HG03066 (cell line): Measurements from ENCODE around the gene RAMP3.
"Not testable (repeated sequence)": the region's sequence is repeated elsewhere in the genome, so short reads cannot be mapped to it uniquely, and the experiment has no call there.

Experiments used
- ATAC-seq: cut with Tn5 transposase; IDR thresholded peaks from one replicate; pipeline ENCODE4 v1.9.1; 2021; ENCODE audit warnings: low read depth; ENCODE audit not compliant: unreplicated experiment

RAMP3 gene, protein sequence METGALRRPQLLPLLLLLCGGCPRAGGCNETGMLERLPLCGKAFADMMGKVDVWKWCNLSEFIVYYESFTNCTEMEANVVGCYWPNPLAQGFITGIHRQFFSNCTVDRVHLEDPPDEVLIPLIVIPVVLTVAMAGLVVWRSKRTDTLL

DNA sequence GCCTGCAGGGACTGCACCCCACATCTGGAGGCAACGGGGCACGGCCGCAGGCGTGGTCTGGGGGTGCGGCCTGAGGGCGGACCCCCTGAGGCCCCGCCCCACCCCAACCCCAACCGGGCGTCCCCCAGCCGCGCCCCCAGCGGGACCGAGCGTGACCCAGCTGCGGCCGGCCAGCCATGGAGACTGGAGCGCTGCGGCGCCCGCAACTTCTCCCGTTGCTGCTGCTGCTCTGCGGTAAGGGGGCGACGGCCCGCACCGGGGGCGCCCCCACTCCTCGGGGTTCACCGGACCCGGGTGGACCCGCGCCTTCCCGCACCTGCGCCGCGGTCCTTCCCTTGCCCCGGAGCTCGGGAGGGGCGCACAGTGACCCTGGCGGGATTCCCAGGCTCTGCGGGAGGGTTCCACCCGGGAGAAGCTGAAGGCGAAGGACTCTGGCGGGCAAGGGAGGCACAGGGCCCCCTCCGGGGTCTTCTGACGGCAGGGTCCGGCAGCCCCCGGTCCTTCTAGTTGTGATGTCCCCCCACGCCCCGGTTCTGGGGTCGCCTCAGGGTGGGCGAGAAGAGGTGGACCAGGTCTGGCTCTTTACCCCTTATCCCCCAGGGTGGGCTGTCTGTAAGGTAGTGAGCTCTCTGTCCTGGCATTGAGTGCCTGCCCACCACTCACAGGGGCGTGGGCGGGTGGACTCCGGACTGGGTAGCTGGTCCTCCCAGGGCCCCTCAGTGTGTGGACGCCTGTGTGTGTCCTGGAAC lies at the start of gene RAMP3:
Gene RAMP3, plus strand, starts transcription at position 139 of the 749 bp plus-strand sequence. Its CDS starts 38 bp downstream, at position 177.
- no peak for ATAC-seq

DNA sequence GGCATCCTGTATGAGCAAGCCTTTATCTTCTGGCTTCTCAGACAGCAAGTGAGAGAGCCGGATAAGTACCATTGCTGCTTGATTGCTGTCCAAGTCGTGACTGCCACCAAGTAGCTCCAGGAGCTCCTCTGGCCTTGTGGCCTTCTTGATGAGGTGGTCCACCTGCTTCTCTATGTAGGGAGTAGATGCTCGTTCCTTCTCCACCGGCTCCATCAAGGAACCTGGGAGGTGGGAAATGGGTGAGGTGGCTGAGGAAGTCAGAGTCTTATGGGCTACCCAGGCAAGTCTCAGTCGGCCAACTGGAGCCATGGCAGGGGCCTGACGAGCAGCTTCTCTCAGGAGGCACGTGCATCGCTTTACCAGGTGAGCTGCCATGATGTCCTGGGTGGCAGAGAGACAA lies 48.7 kb upstream of the RAMP3 start:
- no peak for ATAC-seq

DNA sequence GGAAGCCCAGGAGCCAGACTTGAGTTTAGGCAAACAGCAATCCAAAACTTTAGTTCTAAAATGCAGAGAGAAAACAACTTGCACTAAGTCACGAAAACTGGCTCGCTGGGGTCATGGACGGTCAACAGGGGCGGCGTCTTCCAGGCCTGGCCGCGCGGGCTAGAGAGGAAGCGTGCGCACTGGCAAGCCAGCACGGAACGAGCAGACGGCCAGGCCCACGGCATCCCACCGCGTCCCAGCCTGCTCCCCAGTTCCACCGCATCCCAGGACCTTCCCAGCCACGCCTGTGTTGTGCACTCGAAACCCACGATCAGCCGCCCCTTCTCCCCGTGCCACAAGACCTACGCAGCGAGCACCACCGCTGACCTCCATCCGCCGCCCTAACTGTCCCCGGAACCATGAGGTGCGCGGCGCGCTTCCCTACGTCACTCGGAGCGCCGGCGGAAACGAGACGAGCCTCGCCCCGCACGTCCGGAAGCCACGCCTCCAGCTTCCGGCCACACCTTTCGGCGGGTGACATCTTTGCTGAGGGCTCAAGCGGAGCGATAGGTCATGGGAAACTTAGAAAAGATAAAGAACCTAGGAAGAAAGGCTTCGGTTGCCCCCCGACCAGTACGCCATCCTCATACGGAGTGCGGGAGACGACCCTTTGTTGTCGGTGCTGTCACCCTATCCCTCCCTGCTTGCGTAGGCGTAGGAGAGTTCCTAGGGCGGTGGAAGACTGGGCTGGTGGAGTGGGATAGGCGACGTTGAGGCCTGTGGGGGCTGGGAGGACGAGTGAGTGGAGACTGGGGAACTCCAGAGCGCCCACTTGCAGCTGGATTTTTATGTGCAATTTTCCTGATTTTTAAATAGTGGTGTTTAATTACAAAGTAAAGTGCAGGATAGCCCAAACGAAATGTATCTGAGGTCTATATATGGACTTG lies 46.0 kb upstream of the RAMP3 start, which contains the start of gene TBRG4:
Gene TBRG4, minus strand, starts transcription at position 400 of the 926 bp plus-strand sequence. CDS start 2,460 bp downstream, outside the sequence.
- peak; percentile 89 for ATAC-seq

DNA sequence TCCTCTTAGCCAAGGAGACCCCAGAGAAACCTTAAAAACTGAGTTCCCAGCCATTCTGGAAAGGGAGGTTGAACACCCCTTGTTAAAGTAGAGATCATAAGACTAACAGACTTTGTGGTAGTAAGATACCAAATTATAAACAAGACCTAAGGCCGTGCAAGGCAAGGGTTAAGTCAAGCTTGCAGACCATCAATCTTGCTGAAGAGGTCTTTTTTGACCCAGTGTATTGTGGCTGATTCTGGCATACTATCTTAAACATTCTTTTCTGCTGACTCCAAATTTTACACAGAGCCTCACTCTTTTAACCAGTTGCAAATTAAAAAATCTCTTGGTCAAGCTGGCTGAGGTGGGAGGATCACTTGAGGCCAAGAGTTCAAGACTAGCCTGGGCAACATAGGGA lies 44.9 kb upstream of the RAMP3 start:
- ATAC-seq, result no peak

DNA sequence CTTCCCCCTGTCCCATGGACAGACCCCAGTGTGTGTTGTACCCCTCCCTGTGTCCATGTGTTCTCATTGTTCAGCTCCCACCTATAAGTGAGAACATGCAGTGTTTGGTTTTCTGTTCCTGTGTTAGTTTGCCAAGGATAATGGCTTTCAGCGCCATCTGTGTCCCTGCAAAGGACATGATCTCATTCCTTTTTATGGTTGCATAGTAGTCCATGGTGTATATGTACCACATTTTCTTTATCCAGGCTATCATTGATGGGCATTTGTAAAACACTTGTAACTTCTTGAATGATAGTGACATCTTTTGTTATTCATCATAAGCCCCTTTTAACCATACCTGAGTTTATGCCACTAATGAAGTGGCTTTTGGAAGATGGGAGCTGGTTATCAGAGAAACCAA lies 43.3 kb upstream of the RAMP3 start:
- not testable (repeated sequence) for ATAC-seq

DNA sequence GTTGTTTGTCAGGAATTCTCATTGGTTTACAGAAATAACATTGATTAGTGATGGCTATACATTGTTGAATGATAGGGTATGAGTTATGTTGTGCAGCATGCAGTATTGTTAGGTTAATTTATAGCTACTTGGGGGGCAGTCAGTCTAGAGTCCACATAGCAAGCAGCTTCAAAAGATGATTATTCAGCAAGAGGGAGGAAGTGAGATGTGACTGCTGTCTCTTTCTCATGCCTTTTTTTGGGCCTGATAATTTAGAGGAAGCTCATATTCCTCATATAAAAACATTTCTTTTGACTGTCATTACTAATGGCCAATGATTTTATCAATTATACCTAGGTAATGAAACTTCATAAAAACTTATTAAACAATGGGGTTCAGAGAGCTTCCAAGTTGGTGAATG lies 42.7 kb upstream of the RAMP3 start:
- no peak for ATAC-seq

DNA sequence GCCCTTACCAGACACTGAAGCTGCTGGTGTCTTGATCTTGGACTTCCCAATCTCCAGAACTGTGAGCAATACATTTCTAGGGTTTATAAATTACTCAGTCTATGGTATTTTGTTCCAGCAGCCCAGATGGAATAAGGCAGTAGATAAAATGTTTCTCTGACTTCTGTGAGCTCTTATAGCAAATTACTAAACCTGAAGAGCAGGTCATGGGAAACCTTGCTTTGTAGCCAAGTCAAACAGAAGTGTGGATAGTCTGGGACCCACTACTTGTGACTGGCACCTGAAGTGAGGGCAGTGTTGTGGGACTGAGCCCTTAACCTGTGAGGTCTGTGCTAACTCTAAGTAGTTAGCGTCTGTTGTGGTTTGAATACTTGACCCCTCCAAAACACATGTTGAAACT lies 41.5 kb upstream of the RAMP3 start:
- no peak for ATAC-seq

DNA sequence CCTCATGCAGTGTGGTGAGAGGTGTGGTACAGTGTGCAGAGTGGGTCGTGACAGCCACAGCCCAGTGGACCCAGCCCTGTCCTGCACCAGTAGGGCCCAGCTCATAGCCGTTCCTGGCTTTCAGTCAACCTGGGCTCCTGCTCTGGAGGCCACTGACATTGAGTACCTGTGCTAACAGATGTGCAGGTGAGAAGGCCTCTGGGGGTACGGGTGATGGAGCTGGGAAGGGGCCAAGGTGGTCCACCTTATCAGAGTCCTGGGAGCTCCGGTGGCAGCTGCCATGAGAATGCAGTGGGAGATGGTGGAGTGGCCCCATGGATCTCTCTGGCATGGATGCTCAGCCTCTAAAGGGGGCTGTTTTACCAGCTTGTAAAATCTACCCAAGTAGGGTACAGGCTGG lies 40.0 kb upstream of the RAMP3 start:
- ATAC-seq, result no peak

DNA sequence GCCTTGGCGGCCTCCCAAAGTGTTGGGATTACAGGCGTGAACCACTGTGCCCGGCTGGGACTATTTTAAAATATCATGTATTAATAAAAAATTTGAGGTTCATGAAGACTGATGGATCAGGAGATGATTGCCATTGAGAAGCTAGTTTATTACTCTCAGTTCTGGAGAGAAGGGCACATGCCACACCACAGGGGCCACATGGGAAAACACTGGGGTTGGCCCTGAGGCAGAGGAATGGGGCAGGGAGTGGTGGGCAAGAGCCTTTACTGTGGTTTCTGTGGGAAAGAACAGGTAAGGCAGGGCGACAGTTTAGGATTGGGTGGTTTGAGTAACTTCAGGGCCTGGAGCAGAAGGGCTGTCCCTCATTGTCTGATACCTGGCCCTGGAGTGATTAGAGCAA lies 39.3 kb upstream of the RAMP3 start:
- ATAC-seq, result no peak

DNA sequence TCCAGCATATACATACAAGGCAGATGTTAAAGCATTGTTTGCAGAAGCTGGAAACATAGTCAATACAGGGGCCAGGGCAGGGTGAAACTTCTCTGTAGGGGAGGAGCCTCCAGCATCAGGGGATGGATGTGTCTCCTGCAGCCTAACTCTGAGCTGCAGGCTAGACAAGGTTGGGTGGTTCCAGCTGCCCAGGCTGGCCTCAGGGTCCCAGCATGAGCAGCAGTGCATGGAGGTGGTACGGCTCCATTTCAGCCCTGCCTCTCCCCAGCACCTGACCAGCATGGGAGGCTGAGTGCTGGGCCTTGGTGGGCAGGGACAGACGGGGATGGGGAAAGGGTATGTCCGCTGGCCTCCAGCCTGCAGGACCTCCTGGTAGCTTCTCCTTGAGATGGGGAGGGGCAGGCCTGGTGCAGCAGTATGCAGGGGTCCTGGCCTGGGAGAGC lies 38.7 kb upstream of the RAMP3 start:
- no peak for ATAC-seq

DNA sequence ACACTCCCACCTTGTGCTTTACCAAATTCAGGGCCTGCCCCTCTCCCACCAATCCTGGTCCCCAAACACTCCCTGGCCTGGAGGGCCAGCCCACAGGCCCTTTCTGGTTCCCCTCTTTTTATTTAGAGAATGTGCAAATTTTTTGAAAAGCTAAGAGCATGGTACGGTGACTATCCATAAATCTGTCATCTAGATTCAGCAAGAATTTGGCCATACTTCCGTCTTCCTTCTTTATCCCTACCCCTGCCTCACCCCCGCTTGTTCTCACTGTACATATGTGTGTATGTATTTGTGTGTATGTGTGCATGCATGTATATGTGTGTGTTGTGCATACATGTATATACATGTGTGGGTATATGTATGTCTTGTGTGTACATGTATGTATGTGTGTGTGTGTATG lies 38.0 kb upstream of the RAMP3 start:
- no peak for ATAC-seq

DNA sequence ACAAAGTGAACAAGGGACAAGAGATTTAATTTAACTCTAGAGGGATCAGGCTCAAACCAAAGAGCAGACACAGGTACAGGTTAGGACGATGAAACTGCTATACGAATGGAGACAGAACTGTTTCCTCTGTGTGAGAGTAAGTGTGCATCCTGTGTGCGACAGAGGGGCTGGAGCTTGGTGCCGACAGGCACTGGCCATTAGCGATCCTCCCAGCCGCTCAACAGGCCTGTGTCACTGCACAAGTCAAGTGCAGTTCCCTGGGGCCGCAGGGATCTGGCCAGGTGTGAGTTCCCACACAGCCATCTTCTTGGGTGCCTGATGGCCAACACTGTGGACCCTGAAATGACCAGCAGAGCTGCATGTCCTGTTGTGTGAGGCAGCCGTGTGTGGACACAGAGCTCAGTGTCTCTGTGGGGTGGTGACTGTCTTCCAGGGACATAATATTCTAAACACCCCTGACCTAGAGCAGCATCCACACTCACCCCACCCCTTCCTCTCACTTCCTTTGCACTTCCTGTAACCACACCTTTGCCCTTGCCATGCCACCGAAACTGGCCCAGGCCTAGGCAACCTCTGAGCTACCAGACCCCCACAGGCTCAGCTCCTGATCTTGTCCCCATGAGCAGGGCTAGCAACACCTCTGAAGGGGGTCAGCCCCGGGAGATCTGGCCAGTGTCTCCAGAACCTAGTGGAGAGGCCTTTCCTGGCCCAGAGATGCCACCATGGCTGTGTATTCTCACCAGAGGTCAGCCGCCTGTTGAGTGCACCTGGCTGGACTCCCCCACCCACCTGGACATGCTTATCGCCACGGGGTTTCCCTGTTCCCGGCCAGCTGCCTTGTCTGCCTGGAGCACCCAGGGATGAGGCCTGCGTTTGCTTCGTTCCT lies 34.4 kb upstream of the RAMP3 start:
- ATAC-seq, result no peak

DNA sequence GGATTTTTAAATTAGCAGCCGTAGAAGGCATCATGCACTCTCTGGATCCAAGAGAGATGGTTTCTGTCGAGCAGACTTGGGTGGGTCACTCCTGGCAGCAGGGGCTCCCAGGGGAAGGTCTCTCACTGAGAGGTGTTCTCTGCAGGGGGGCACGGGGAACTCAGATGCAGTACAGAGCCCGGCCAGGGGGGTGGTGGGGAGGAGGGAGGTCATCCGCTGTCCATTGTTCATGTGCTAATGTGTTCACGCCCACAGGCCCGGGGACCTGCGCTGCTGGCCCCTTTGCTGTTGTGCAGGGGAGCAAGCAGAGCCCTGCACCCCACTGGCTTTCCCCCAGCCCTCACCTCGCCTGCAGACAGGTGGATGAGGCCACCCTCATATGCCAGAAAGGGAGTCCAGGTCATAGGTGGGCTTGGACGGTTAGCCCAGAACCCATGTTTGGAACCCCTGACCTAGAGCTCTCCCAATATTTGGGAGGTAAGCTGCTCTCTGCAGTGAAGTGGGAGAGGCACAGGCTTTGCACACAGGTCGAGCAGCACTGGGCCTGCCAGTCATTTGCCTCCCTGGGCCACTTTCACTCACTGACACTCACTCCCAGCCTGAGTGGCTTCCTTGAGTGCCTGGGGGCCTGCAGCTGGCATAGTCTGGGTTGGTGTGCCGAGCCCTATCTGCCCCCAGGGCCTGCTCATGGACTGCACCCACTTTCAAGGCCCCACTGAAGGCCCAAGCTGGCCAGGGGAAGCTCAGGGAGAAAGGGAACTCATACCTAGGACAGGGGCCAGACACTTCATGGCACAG lies 33.5 kb upstream of the RAMP3 start:
- no peak for ATAC-seq

DNA sequence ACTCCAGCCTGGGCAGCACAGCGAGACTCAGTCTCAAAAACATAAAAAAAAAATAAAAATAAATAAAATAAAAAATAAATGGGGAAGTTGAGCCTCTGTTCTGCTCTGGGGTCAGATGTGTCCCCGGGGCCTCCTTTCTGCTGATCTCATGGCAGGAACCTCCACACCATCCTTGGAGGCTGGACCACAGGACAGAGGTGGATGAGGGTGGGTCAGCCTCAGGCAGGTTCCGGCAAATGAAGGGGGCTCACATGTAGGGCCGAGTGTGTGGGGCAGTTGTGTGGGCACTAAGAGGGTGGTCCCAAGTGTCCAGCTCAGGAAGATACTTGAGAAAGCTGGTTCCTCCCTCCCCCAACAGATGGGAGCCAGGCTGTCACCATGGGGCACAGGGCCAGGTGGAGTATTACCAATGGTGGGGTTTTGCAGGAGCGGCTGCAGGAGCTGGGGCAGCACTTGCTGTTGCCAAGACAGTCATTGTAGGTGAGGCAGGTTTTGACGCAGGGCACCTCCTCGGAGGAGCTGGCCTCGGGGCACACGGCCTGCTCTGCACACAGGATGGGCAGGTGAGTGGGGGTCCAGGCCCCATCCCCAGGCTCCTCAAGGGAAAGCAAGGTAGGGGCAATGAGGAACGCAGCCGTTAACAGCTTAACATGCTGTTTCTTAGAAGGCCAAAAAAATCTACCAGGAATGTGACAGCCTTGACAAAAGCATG lies 32.2 kb upstream of the RAMP3 start:
- no peak for ATAC-seq

DNA sequence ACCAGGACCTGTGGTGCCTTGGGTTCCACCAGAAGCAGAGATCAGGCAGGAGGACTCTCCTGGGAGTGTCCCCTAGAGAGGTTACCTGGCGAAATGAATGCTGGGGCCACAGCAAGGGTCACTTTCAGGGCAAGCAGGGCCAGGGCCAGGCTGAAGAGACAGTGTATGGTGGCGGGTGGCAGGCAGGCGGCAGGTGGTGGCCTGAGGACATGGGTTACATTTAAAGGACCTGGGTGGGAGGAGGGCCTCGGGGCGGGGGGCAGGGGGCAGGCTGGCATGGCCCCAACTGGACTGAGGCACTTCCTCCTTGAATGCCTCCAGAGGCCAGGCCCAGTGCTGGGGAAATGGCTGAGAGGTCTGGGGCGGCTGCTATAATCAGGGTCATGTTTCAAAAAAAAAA lies 31.4 kb upstream of the RAMP3 start:
- ATAC-seq, result no peak

DNA sequence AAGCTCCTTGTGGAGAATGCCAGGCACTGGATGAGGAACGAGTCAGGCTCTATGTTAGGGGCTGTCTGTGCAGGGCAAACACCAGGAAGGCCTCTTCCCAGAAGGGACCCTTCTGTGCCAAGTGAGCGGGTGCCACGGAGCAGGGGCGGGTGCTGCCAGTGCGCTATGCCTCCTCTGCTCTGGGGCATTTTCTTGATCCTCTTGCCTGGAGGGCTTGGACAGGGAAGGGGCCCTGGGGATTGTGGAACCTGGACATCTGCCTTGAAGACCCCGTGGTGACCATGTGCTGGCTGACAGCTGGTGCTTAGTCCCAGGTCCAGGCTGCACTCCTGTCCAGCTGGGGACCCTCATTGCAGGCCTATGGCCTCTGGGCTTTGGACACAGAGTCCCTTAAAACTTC lies 30.7 kb upstream of the RAMP3 start:
- ATAC-seq, result no peak

DNA sequence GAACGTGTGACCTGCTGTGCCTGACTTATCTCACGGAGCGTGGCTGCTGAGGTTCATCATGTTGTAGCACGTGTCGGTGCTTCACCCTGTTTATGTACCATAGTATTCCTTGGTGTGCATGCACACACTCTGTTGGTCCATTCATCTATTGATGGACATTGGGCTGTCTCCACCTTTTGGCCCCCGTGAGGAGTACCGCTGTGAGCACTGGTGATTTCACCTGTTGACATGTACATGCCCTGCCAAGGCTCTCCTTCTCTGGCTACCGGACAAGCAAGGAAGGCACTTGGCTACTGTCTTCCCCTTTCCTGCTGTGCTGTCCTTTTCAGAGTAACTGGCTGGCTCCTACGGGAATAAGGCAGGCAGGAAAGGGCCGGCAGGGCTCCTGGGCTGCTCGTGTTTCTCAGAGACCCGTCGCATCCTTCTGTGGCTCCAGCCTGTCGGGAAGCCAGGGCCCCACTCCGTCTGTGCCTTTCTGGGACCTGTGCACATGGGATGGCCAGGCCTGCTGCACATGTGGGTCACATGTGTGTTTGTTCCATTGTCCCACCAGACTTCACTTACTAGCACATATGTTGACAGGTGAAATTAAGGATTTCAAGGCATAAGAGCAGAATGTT lies 28.3 kb upstream of the RAMP3 start:
- ATAC-seq, result no peak

DNA sequence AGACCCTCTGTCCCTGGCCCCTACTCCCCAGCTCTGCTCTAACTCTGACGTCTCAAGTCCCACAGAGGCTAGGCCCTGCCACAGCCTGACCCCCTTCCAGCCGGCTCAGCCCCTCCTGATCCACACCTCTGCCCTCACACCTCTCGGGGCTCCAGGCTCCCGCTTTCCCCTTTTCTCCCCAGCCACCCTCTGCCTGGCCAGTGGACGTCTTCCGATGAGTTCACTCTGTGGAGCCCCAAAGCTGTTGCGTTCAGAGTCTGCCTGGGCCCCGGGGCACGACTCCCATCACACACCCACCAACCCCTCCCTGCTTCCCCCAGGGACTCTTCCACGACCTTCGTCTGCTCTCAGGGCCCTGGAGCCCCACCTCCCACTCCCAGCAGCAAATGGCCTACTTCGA lies 27.7 kb upstream of the RAMP3 start:
- no peak for ATAC-seq
